ENCODE measurements around the gene SLC7A6. TPM values are rescaled to one million over a fixed set of nuclear protein-coding genes. Genes with fewer than 3 reads are reported as not detected.

The SLC7A6 gene
- polyA plus RNA-seq (2011; rRNA removed) (32.9 and 45.3 TPM in 2 replicates), polyA plus RNA-seq (2017; fragmentation: RNase III; extraction: RNeasy Plus Mini Kit Qiagen cat#74134 plus additional on column Dnase treatment) (29.1 to 35.9 TPM (median 31.1 TPM) in 3 replicates), polyA minus RNA-seq (2011; rRNA and poly(A)+ RNA removed) (72.8 and 105 TPM in 2 replicates)
- polyA plus RNA-seq (2012; cell fraction: cytosol; rRNA removed): 20.8 and 31.4 TPM in 2 replicates
- polyA plus RNA-seq (2012; cell fraction: nucleus; rRNA removed): 81.4 and 119 TPM in 2 replicates

DNA sequence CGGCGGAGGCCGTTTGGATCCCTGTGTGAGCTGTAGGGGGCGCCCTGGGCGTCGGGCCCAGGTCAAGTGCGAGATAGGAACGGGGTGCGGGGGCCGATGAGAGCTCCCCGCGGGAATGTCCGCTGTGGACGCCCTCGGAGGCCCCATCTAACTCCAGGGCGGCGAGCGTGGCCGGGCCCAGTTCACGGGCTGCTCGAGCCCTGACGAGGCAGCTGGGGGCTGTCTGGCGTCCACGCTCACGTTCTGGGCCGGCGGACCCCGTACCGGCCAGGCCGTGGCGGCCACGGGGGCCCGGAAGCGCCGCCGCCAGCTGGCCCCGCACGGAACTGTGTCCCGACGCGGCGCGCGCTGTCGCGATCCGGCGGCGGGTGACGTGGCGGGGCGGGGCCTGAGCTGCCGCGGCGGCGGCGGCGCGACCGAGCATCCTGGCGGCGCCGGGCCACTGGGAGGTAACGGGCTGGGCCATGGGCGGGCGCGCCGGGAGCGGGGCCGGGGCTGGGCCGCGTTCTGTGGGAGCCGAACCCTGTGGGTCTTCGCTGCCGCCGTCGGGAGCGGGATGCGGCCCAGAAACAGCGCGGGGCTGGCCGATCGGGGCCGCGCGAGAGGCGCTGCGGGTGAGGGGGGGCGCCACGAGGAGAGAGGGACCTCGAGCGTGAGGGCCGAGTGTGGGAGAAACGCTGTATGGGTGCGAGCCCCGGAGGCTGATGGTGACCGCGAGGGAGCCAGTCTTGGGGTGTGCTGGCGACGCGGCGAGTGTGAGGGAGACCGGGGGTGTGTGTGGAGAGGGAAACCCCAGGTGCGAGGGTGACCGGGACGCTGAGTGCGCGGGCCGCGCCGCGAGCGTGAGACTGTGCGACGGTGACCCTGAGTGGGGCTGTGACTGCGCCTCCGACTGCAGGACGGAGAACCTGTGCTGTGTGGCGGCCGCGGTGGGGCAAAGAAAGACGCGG lies at the start of gene SLC7A6:
Gene SLC7A6, plus strand, starts transcription at position 399 of the 950 bp plus-strand sequence. CDS start 10,201 bp downstream, outside the sequence.
- 3% methylated on average over 22 of the region's 123 CpGs for WGBS (ENCODE audit: missing lambda C conversion rate)
- FAIRE-seq (no peak), ATAC-seq (peak; percentile 72 to 73), DNase-seq (ENCODE audit: low read depth in 1 of 2, low spot score in 1 of 2) (peak; percentile 84 to 94)
- H3K27ac ChIP-seq: peak within 1 kb of the TSS; percentile 94 to 97
- ChIA-PET CTCF (interaction anchor here (0.6 to 8.1 kb wide), 27 partner anchors 11 to 772 kb away, joined by 3 to 335 read pairs (median 7); partner anchors contain the start of genes PLA2G15, PRMT7 and SLC7A6OS), POLR2A (interaction anchor here (0.6 to 2.7 kb wide), 25 partner anchors 8 to 865 kb away, joined by 3 to 47 read pairs (median 4); partner anchors contain the start of genes PLA2G15, PRMT7 and SLC7A6OS)
- peaks cover 41% of the 10 kb centered on the region for H3K4me1 ChIP-seq
- H3K9me3 ChIP-seq: no peaks in the 10 kb centered on the region
- H3K4me3 ChIP-seq: peak within 1 kb of the TSS; percentile 85
- peak within 1 kb of the TSS; percentile 84 for H3K4me2 ChIP-seq
- TF ChIP-seq PBX3 (IDR thresholded peaks at IDR 0.05): no peak; the same call in 1 of the 2 replicates
- TF ChIP-seq PHF8 (IDR thresholded peaks at IDR 0.05; ENCODE audit: borderline replicate concordance, low read depth): peak; percentile 60
- peak; percentile 73 for TF ChIP-seq E2F6 (IDR thresholded peaks at IDR 0.05; ENCODE audit: borderline replicate concordance, low read depth)
- TF ChIP-seq KDM1A (IDR thresholded peaks at IDR 0.05; ENCODE audit: low read depth): no peak
- no peak for TF ChIP-seq KDM5A (IDR thresholded peaks at IDR 0.05)
- no peak for TF ChIP-seq MAZ (IDR thresholded peaks at IDR 0.05; ENCODE audit: borderline replicate concordance, low read depth, low read length)
- peak; percentile 79 for TF ChIP-seq POLR2A (IDR thresholded peaks at IDR 0.05; ENCODE audit: low read length)
- TF ChIP-seq CHD4 (IDR thresholded peaks at IDR 0.05; ENCODE audit: borderline replicate concordance): no peak
- TF ChIP-seq, protein P1, sequence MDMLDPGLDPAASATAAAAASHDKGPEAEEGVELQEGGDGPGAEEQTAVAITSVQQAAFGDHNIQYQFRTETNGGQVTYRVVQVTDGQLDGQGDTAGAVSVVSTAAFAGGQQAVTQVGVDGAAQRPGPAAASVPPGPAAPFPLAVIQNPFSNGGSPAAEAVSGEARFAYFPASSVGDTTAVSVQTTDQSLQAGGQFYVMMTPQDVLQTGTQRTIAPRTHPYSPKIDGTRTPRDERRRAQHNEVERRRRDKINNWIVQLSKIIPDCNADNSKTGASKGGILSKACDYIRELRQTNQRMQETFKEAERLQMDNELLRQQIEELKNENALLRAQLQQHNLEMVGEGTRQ (IDR thresholded peaks at IDR 0.05): no peak
- peak in 1 of 2 experiments; percentile 77; a peak in 3 of 5 replicates for TF ChIP-seq JUN (IDR thresholded peaks at IDR 0.05)
- peak; percentile 53; the same call in 1 of the 2 replicates for TF ChIP-seq TP53 (CRISPR knock-in tag; IDR thresholded peaks at IDR 0.05)
- TF ChIP-seq ESRRA (IDR thresholded peaks at IDR 0.05; ENCODE audit: borderline replicate concordance, low read length): no peak
- peak; percentile 59; the same call in 1 of the 2 replicates for TF ChIP-seq MYC (IDR thresholded peaks at IDR 0.05; ENCODE audit: borderline replicate concordance, low read length)
- no peak for TF ChIP-seq ZNF302 (CRISPR knock-in tag; IDR thresholded peaks at IDR 0.05)
- no peak for TF ChIP-seq BHLHE40 (IDR thresholded peaks at IDR 0.05; ENCODE audit: low read depth, low read length)
- TF ChIP-seq CHD2 (IDR thresholded peaks at IDR 0.05; ENCODE audit: low read length, partially characterized antibody): no peak
- TF ChIP-seq SREBF2 (IDR thresholded peaks at IDR 0.05): no peak
- TF ChIP-seq SMC3 (IDR thresholded peaks at IDR 0.05): peak; percentile 44
- TF ChIP-seq CEBPB (IDR thresholded peaks at IDR 0.05): no peak
- TF ChIP-seq HOXA7 (CRISPR knock-in tag; IDR thresholded peaks at IDR 0.05): no peak
- TF ChIP-seq RCOR1 (IDR thresholded peaks at IDR 0.05; ENCODE audit: low read depth, low read length): no peak
- no peak for TF ChIP-seq NPAS2 (CRISPR knock-in tag; IDR thresholded peaks at IDR 0.05; ENCODE audit: borderline replicate concordance)
- TF ChIP-seq EP300 (IDR thresholded peaks at IDR 0.05): no peak; a peak in 1 of 5 replicates
- TF ChIP-seq ZFP36 (IDR thresholded peaks at IDR 0.05; ENCODE audit: borderline replicate concordance, partially characterized antibody): no peak
- no peak for TF ChIP-seq CBX2 (IDR thresholded peaks at IDR 0.05; ENCODE audit: borderline replicate concordance, low read depth)
- no peak for TF ChIP-seq NFE2L2 (conservative IDR thresholded peaks at IDR 0.05; ENCODE audit: low read length)
- TF ChIP-seq HOXB5 (CRISPR knock-in tag; IDR thresholded peaks at IDR 0.05): no peak
- TF ChIP-seq RARB (CRISPR knock-in tag; IDR thresholded peaks at IDR 0.05): 0 out of 2 replicates have a peak, but pooled peaks have one; percentile 14
- TF ChIP-seq RNF2 (IDR thresholded peaks at IDR 0.05; ENCODE audit: borderline replicate concordance, low read depth): no peak
- peak; percentile 14 to 40; a peak in 2 of 5 replicates for TF ChIP-seq RAD21 (conservative IDR thresholded peaks at IDR 0.05 in 1 of 2, IDR thresholded peaks at IDR 0.05 in 1 of 2)
- TF ChIP-seq, protein P2, sequence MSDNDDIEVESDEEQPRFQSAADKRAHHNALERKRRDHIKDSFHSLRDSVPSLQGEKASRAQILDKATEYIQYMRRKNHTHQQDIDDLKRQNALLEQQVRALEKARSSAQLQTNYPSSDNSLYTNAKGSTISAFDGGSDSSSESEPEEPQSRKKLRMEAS (IDR thresholded peaks at IDR 0.05): peak; percentile 70
- peak; percentile 73; the same call in 2 of the 3 replicates for TF ChIP-seq BCL3 (IDR thresholded peaks at IDR 0.05)
- TF ChIP-seq NR3C1 (IDR thresholded peaks at IDR 0.05): no peak
- no peak for TF ChIP-seq EHF (CRISPR knock-in tag; IDR thresholded peaks at IDR 0.05)
- TF ChIP-seq HES2 (IDR thresholded peaks at IDR 0.05): no peak
- no peak for TF ChIP-seq EHMT2 (IDR thresholded peaks at IDR 0.05; ENCODE audit: low read depth)
